WI38 (cell line): ENCODE results near the gene PGK1.
A peak's percentile ranks its signal among the peaks of the same experiment; 100 is the strongest.

ENCODE experiments used
- H3K4me3 ChIP-seq: 2 replicates; pipeline ENCODE4 v1.5.1; 2011; ENCODE audit warnings: low read depth, mild to moderate bottlenecking, control low read depth, low read length
- TF ChIP-seq, protein P1 (sequence below): IDR thresholded peaks from 2 replicates; pipeline ENCODE4 v1.5.1; 2012; ENCODE audit warnings: low read depth, mild to moderate bottlenecking, control low read depth, low read length

The PGK1 gene

DNA sequence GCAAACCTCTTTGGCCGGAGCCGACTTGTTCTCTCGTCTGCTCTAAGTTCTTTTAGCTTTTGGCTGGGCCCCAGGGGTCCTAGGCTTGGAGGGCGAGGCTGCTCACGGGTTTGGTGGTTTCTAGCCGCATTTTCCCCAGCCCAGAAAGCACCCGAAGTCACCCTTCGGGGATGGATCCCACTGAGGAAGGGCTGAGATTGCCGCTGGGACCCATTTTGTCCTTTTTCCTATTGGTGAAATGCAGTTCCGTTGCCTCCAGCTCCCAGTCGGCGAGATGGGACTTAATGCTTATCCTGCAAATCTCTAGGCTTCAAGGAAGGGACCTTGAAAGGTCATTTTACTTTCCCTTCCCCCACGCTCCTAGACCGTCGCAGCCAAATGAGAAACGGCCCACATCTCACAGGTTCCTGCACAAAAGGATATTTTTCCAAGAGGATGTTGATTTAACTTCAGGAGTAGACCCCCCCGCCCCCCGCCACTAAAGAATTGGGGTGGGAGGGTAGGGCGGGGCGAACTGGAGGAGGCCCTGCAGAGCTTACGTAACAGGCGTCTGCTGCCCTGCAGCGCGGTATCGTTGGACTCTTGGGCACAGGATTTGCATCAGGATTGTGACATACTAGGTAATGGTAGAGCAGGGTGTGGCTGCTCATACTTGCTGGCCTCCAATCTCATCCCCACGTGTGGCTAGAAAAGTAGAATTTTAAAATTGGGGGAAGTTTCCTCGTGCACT is 564 bp downstream of the PGK1 start:
- peak overlapping the region; percentile 68 for H3K4me3 ChIP-seq
- TF ChIP-seq, protein P1, sequence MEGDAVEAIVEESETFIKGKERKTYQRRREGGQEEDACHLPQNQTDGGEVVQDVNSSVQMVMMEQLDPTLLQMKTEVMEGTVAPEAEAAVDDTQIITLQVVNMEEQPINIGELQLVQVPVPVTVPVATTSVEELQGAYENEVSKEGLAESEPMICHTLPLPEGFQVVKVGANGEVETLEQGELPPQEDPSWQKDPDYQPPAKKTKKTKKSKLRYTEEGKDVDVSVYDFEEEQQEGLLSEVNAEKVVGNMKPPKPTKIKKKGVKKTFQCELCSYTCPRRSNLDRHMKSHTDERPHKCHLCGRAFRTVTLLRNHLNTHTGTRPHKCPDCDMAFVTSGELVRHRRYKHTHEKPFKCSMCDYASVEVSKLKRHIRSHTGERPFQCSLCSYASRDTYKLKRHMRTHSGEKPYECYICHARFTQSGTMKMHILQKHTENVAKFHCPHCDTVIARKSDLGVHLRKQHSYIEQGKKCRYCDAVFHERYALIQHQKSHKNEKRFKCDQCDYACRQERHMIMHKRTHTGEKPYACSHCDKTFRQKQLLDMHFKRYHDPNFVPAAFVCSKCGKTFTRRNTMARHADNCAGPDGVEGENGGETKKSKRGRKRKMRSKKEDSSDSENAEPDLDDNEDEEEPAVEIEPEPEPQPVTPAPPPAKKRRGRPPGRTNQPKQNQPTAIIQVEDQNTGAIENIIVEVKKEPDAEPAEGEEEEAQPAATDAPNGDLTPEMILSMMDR, result no peak

DNA sequence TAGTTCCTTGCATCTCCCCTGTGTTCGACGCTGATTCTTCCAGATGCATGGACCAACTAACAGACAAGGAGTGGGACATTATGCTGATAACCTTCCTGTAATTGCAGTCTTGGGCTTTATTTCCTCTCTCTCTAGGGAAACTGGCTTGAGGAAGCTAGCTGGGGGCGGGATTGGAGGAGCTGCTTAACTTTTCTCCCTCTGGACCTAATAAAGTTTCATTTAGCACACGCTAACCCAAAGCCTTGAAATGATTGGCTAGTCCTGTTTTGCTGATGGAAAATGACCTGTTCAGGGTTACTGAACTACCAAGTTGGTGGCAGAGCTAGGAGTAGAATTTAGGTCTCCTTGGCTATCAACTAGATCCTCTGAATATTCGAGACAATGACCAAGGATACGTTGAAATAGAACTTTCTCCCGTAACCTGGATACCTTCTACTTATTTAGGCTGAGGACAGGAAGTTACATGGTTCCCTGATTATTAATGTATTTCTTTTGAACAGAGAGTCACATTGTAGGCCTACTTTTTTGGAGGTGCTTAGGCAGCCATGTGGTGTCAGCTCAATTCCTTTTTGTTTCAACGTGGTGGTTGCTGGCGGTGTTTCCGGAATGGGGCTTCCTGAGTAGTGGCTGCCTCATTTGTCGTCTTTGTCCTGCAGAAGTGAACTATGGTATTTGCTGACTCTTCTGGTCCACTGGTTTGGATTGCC is 2.0 kb downstream of the PGK1 start:
- TF ChIP-seq, protein P1, result no peak
- peak overlapping the region; percentile 68 for H3K4me3 ChIP-seq

DNA sequence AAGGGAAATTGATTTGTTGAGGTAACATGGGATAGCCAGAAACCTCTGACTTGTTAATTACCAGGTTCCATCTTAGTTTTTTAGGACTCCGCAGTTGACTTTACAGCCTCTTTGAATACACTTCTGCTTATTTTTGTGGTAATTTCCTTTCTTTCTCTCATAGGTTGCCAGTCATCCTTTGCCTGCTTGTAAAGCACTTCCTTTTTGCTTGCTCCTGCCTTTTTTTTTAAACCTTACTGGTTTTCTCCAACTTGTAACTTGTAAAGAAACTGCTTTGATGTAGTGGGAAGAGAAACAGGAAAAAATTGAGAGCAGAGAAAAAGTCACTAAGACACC is 2.6 kb downstream of the PGK1 start:
- peak overlapping the region; percentile 30 for H3K4me3 ChIP-seq
- TF ChIP-seq, protein P1, result no peak

DNA sequence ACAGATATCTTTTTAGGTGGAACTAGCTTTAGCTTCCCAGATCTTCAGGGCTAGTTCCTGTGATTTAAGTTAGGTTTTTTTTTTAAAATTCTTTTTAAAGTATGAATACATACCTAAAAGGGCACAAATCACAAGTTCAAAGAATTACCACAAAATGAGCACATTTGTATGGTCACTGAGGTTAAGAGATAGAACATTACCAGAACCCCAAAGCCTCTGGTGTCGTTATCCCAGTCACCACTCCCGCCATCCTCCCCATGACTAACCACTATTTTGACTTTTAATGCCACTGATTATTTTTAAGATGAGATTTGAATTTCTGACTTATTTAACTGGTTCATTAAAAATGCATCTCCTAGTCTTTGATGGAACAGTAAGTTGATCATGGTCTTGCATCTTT is 5.4 kb downstream of the PGK1 start:
- TF ChIP-seq, protein P1, result no peak
- no peak overlapping the region for H3K4me3 ChIP-seq

DNA sequence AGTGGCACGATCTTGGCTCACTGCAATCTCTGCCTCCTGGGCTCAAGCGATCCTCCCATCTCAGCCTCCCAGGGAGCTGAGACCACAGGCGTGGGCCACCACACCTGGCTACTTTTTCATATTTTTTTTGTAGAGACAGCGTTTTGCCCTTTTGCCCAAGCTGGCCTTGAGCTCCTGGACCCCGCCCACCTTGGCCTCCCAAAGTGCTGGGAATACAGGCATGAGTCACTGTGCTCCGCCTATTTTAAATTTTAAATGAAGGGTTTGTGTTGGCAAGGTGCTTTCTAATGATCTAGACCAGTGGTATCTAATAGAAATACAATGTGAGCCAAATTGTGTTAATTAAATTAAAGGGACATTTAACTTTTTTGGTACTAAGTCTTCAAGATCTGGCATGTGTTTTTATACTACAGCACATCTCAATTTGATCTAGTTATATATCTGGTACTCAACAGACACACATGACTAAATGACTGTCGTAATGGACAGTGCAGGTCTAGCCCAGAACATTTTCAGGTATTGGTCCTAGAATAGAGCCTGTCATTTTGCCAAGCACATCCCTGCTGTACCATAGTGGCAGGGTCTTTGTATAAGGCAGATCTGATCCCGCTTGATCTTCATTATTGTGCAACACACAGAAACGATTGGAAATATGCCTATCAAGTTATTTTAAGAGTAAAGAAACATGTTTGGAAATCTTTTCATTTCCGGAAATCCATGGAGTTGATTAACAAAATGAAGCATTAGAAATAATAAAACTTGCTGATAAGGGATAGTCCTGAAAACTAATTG is 7.3 kb downstream of the PGK1 start:
- H3K4me3 ChIP-seq, result no peak overlapping the region
- TF ChIP-seq, protein P1, result no peak

DNA sequence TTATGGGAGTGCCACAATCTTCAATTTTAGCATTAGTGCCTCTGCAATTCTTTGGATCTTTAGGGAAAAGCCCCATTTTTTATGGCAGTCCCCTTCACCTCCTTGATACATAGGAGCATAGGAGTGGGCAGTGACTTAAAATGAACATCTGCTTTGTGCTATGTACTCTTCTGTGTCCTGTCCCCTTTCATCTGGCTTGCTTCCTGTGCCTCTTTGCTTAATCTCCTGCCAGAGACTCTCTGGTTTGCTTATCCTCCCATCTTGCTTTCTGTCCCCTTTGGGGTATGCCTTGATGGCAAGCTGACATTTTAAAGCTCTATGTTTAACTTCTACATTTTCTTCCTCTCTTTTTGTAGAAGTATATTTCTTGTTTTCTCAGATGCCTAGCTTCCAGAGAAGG is 12.3 kb downstream of the PGK1 start:
- no peak overlapping the region for H3K4me3 ChIP-seq

More for the DNA sequence above, 12.3 kb downstream of the PGK1 start:
- TF ChIP-seq, protein P1, result no peak
